Measurements from ENCODE around the gene KAT2A. TPM values are rescaled to one million over a fixed set of nuclear protein-coding genes. Genes with fewer than 3 reads are reported as not detected.
A peak's percentile ranks its signal among the peaks of the same experiment; 100 is the strongest.

The KAT2A gene
- total RNA-seq, 4 donors from 2014 or later, result 9.3 to 34.1 (median 27.0) TPM

- peaks cover 21 to 76% (median 28%) of the 10 kb centered on the region in 3 donors for H3K4me1 ChIP-seq
- DNase-seq, result peak; percentile 42
Observed at GRCh38 chr17:42116705-42117396, 4.3 kb downstream of the KAT2A start.

DNA sequence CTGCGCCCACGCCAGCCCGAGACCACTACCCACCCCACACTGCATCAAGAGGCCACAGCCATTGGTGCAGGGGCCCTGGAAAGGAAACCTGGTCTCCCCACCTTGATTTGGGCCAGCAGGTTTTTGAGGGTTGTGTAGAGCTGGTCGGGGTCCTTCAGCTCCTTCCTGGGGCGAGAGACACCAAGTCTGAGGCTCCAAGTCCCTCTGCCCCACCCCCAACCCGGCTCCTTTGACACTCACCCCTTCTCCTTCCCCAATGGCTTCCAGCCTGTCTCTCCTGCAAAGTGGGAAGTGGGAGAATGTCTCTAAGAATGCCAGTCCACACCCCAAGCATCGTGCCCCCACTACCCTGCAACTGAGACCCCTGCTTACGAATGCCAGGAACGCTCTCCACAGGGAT is 7.0 kb downstream of the KAT2A start:
- DNase-seq, result no peak
- peak overlapping the region in 1 of 4 donors; percentile 4 for H3K27ac ChIP-seq
- intact Hi-C loops (cut with DNase I), result no loop called here

More at GRCh38 chr17:42116705-42117396, 4.3 kb downstream of the KAT2A start:
- intact Hi-C loops (cut with DNase I), result loop anchor here (5.0 kb wide), 1 partner anchor 50 kb away; no protein-coding TSS in a partner anchor
- WGBS, 2 donors, result 18 to 24% methylated on average over 8 to 10 of the region's 18 CpGs
- Histone ChIP-seq H3K36me3 (peaks cover 0 to 59% (median 11%) of the 10 kb centered on the region in 3 donors), H3K9me3 (no peaks in the 10 kb centered on the region), H3K4me3 (no peak overlapping the region), H3K27ac (no peak overlapping the region), H3K27me3 (no peaks in the 10 kb centered on the region)
- TF ChIP-seq CTCF (IDR thresholded peaks at IDR 0.05) (peak; percentile 69 to 90 (median 88)), POLR2A (IDR thresholded peaks at IDR 0.05) (no peak)

DNA sequence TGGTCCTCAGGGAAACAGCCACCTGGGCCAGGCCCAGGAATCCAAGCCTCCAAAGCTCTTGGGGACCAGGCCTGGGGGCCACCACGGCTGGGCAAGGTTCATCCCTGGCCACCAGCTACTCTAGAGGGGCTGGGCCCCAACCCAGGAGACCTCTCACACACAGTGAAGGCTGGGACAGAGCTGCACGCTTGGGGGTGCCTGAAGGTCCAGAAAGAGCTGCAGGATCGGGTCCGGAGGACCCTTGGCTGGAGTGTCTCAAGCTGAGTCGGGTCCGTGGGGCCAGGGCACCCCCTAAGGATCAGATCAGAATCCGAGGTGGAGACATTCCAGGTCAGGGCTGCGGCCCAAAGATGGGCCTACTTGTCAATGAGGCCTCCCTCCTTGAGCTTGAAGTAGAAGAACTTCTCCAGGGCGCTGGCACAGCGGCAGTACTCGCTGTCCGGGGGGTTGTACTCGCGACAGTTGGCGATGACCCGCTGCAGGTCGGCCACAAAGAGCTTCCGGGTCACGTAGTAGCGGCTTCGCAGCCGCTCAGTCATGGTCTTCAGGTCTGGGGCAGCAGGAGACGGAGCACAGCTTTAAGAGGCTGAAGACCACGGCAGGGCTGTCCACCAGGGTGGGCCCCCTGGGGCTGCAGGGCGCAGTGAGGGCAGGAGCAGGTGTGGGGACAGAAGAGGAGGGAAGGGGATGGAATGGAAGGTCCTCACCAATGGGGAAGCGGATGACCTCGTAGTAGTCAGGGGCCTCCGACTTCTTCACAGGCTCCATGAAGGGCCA is 7.7 kb downstream of the KAT2A start:
- DNase-seq, result no peak
- TF ChIP-seq CTCF (IDR thresholded peaks at IDR 0.05), result no peak
- TF ChIP-seq POLR2A (IDR thresholded peaks at IDR 0.05), result no peak
- H3K27me3 ChIP-seq, result no peaks in the 10 kb centered on the region
- WGBS, 2 donors, result 79 to 80% methylated on average over 6 to 7 of the region's 28 CpGs
- H3K27ac ChIP-seq, result peak overlapping the region; percentile 87 to 97 (median 94)
- H3K4me1 ChIP-seq, result peaks cover 20 to 57% (median 20%) of the 10 kb centered on the region in 3 donors
- peaks cover 0 to 58% (median 11%) of the 10 kb centered on the region in 3 donors for H3K36me3 ChIP-seq
- intact Hi-C loops (cut with DNase I), result loop anchor here (2.0 kb wide), 1 partner anchor 87 kb away; no protein-coding TSS in a partner anchor
- H3K9me3 ChIP-seq, result no peaks in the 10 kb centered on the region
- H3K4me3 ChIP-seq, result no peak overlapping the region

More for the DNA sequence above, 7.0 kb downstream of the KAT2A start:
- Histone ChIP-seq H3K4me3 (no peak overlapping the region), H3K9me3 (no peaks in the 10 kb centered on the region), H3K4me1 (peaks cover 20 to 64% (median 23%) of the 10 kb centered on the region in 3 donors), H3K27me3 (no peaks in the 10 kb centered on the region), H3K36me3 (peaks cover 0 to 56% (median 11%) of the 10 kb centered on the region in 3 donors)
- WGBS, 2 donors, result 83% methylated on average over 8 of the region's 9 CpGs; no CpG with 5 or more reads in 1 of the 2 donors
- TF ChIP-seq CTCF (IDR thresholded peaks at IDR 0.05) (no peak), POLR2A (IDR thresholded peaks at IDR 0.05) (no peak)

DNA sequence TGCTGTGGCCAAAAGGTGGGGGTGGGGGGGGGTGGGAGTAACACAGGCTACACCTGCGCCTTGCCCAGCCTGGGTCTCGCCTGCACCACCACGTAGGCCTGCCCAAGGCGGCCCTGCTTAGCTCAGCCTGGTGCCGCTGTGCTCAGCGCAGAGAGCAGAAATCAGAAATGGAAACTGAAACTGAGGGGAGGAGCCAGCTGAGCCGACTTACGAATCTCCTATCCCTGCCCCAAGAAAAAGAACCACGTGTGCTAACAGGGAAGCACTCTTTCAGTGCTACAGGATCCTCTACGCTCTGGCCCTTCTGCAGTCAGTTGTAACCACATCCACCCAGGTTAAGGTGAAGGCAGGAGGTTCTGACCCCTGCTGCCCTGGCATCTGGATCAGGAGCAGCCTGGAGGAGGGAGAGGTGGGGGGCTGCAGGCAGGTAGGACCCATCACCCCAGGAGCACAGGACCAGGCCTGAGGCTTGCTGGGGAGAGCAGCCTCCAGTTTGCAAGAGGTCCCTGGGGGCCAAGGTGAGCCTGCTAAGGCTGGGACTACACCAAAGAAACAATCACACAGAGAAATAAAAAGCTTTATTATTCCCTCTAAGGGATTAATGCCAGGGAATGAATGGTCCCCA is 8.5 kb downstream of the KAT2A start, which contains the start of gene DHX58:
Gene DHX58, minus strand, starts transcription at position 163 of the 625 bp plus-strand sequence. CDS start 822 bp downstream, outside the sequence.
- peak within 1 kb of the TSS; percentile 87 to 97 (median 94) for H3K27ac ChIP-seq
- intact Hi-C loops (cut with DNase I), result loop anchor here (2.0 kb wide), 1 partner anchor 86 kb away; no protein-coding TSS in a partner anchor
- H3K27me3 ChIP-seq, result no peaks in the 10 kb centered on the region
- whole genome bisulfite sequencing, 2 donors, result 0 to 5% methylated on average over 4 to 10 of the region's 10 CpGs
- no peak for DNase-seq
- peaks cover 20 to 59% (median 20%) of the 10 kb centered on the region in 3 donors for H3K4me1 ChIP-seq
- H3K4me3 ChIP-seq, result peak within 1 kb of the TSS; percentile 43 to 73 (median 64)
- H3K36me3 ChIP-seq, result peaks cover 0 to 54% (median 9%) of the 10 kb centered on the region in 3 donors
- no peak for TF ChIP-seq CTCF (IDR thresholded peaks at IDR 0.05)
- peak in 2 of 4 donors; percentile 18 to 68 for TF ChIP-seq POLR2A (IDR thresholded peaks at IDR 0.05)
- H3K9me3 ChIP-seq, result no peaks in the 10 kb centered on the region

Measured in esophagus squamous epithelium (tissue), 5 donors.